LNCAP (cell line): Measurements from ENCODE around the gene SH2B3.

Source experiments
- TF ChIP-seq, protein P1 (sequence below): fragments of 450-650 bp; IDR thresholded peaks from 2 replicates; pipeline ENCODE4 v1.5.1; 2017; ENCODE audit warnings: mild to moderate bottlenecking

SH2B3 gene

DNA sequence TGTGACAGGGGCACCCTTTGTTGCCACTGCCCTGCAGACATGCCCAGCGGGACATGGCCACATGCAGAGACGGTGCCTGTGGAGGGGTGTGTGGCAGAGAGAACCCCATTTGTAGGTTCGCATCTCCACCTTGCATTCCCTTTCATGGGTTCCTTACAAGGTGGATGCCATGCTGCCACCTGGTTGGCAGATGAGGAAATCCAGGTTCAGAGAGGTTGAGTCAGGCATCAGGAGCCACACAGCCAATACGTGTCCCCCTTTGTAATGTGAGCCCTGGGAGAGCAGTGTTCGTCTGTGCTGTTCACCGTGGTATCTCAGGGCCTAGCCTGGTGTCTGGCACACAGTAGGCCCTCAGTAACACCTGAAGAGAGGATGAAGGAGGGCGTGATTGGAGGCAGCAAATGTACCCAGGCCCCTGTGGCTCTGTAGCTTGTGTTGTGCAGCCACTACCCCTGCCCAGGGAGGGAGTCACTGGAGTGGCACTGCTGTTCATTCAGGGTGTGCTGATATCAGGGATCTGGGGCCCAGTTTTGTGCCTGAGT, 9.1 kb downstream of the SH2B3 start:
- TF ChIP-seq, protein P1, sequence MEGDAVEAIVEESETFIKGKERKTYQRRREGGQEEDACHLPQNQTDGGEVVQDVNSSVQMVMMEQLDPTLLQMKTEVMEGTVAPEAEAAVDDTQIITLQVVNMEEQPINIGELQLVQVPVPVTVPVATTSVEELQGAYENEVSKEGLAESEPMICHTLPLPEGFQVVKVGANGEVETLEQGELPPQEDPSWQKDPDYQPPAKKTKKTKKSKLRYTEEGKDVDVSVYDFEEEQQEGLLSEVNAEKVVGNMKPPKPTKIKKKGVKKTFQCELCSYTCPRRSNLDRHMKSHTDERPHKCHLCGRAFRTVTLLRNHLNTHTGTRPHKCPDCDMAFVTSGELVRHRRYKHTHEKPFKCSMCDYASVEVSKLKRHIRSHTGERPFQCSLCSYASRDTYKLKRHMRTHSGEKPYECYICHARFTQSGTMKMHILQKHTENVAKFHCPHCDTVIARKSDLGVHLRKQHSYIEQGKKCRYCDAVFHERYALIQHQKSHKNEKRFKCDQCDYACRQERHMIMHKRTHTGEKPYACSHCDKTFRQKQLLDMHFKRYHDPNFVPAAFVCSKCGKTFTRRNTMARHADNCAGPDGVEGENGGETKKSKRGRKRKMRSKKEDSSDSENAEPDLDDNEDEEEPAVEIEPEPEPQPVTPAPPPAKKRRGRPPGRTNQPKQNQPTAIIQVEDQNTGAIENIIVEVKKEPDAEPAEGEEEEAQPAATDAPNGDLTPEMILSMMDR = no peak

DNA sequence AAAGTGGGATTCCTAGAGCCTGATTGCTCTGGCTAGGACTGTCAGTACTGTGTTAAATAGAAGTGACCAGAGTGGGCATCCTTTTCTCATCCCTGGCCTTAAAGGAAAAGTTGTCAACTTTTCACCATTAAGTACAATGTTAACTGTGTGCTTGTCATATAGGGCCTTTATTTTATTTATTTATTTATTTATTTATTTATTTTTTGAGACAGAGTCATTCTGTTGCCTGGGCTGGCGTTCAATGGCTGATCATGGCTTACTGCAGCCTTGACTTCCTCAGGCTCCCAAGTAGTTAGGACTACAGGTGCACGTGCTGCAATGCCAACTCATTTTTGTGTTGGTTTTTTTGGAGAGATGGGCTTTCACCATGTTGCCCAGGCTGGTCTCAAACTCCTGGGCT, 11.6 kb downstream of the SH2B3 start:
- TF ChIP-seq, protein P1 = no peak

DNA sequence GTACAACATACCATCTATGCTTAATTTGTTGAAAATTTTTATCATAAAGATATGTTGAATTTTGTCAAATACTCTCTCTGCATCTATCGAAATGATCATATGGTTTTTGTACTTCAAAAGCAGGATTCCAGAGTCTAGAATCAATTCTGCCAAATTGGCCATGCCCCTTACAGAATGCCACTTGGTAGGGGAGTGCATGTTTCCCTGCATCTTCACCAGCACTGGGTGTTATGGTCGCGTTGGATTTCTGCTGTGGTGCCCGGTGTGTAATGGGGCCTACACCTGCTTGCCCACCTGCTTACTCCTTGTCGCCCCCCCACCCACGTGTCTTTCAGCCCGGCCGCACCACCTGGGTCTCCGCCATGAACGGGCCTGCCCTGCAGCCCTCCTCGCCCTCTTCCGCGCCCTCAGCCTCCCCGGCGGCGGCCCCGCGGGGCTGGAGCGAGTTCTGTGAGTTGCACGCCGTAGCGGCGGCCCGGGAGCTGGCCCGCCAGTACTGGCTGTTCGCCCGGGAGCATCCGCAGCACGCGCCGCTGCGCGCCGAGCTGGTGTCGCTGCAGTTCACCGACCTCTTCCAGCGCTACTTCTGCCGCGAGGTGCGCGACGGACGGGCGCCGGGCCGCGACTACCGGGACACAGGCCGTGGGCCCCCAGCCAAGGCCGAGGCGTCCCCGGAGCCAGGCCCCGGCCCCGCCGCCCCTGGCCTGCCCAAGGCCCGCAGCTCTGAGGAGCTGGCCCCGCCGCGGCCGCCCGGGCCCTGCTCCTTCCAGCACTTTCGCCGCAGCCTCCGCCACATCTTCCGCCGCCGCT, 12.3 kb downstream of the SH2B3 start:
- TF ChIP-seq, protein P1 = no peak

DNA sequence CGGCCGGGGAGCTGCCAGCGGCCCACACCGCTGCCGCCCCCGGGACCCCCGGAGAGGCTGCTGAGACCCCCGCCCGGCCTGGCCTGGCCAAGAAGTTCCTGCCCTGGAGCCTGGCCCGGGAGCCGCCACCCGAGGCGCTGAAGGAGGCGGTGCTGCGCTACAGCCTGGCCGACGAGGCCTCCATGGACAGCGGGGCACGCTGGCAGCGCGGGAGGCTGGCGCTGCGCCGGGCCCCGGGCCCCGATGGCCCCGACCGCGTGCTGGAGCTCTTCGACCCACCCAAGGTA, 12.8 kb downstream of the SH2B3 start:
- TF ChIP-seq, protein P1 = no peak

DNA sequence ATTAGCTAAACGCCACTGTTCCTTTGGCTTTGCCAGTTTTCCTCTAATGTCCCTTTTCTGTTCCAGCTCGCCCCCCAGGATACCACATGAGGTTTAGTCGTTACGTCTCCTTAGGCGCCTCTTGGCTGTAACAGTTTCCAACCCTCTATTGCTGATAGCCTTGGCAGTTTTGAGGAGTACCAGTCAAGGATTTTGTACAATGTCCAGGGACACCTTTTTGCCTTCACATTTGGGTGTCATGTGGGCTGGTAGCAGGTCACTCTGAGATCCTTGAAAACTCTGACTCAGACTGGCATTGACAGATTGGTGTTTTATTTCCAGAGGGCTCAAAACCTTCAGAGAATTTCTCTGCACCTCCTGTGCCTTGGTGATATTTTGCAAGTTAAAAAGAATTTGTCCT, 14.1 kb downstream of the SH2B3 start:
- TF ChIP-seq, protein P1 = no peak

DNA sequence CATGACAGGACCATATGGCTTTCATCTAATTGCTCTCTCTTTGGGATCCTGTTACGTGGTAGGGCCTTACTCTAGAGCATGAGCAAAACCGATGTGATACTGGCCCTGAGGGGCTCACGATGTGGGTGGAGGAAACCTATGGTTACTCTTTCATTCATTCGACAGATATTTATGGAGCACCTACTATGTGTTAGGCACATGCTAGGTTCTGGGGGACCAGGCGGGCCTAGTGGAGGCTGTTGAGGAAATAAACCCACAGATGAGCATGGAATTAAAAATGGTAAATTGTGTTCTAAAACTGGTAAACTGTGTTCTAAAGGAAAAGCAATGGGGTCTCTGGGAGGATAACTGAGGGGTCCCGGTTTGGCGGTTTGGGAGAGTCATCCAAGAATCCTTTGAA, 14.8 kb downstream of the SH2B3 start:
- TF ChIP-seq, protein P1 = no peak

DNA sequence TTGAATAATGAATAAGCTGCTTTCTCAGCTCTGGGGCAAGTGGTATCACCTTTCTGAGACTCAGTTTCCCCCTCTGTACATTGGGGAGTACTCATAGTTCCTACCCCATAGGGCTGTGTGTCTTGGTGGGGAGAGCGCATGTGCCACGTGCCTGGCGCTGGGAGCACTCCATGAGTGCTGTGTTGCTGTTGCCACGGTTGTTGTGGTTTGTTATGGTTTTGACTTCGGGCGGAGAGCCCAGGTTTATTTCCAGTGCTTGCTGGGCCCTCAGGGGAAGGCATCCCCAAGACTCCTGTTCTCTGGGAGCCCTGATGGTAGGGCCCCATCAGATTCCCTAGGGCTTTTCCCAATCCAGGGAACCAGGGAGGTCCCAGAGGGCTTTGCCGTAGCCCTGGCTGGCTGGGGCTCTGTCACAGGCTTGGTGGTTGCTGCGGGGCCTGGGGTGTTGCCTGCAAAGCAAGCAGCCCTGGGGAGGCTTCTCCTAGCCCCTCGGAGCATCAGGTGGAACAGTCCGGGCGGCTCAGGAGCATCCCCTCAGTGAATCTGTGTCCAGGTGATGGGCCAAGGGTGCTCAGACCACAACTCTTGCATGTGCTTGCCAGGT, 18.6 kb downstream of the SH2B3 start:
- TF ChIP-seq, protein P1 = no peak
